OCI-LY1 (cell line): Measurements from ENCODE around the gene CALHM2.

Experiments used
- EZH2 ChIP-seq: fragments of 200-600 bp; sonication (generic), shearing (Covaris generic); IDR thresholded peaks from 2 replicates; pipeline ENCODE4 v1.8.0; 2017; ENCODE audit warnings: borderline replicate concordance, mixed run types, mild to moderate bottlenecking, antibody characterized with exemption, low read length, moderate library complexity, mixed read lengths
- TF ChIP-seq, protein P1 (sequence below): fragments of 200-600 bp; sonication (generic), shearing (Covaris generic); IDR thresholded peaks from 2 replicates; pipeline ENCODE4 v1.5.1; 2017; ENCODE audit warnings: mild to moderate bottlenecking, antibody characterized with exemption, low read length, moderate library complexity, mixed read lengths

DNA sequence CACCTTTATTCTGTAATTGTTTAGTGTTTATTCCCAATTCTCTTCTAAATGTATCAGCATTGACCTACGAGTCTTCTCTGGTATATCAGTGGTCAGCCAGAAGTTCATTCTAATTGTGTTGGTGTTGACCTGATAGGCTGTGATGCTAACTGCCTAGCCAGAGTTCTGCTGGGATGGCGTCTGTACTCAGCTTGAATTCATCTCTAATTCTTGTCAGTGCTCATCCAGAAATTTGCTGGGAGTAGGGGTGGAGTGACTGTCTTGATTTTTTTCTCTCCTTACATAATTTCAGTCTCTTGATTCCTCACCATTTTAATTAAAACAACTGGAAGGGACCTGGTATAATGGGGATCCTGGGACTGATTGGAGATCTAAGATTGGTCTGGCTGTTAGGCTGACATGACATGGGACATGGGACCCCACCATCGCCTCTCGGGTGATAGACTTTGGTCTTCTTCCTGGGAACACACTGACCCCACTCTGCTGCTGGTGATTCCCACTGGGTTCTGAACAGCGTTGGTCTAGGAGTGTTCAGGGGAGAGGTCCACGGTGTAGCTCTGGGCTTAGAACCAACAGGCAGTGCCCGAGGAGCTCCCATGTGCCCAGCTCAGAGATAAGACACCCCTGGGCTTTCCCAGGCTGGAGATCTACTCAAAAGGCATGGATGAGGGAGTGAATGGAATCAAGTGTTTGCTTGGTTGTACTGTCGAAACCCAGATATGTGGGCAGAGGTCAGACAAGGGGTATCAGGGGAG, 45.2 kb upstream of the CALHM2 start:
- TF ChIP-seq, protein P1, sequence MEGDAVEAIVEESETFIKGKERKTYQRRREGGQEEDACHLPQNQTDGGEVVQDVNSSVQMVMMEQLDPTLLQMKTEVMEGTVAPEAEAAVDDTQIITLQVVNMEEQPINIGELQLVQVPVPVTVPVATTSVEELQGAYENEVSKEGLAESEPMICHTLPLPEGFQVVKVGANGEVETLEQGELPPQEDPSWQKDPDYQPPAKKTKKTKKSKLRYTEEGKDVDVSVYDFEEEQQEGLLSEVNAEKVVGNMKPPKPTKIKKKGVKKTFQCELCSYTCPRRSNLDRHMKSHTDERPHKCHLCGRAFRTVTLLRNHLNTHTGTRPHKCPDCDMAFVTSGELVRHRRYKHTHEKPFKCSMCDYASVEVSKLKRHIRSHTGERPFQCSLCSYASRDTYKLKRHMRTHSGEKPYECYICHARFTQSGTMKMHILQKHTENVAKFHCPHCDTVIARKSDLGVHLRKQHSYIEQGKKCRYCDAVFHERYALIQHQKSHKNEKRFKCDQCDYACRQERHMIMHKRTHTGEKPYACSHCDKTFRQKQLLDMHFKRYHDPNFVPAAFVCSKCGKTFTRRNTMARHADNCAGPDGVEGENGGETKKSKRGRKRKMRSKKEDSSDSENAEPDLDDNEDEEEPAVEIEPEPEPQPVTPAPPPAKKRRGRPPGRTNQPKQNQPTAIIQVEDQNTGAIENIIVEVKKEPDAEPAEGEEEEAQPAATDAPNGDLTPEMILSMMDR = no peak
- no peak for TF ChIP-seq EZH2
